ENCODE data around the gene AGER. TPM values are rescaled to one million over a fixed set of nuclear protein-coding genes. Genes with fewer than 3 reads are reported as not detected.
"Not testable (repeated sequence)": the region's sequence is repeated elsewhere in the genome, so short reads cannot be mapped to it uniquely, and the experiment has no call there.

The AGER gene
- total and polyA plus RNA-seq, 2 experiments from 2014 or later: 4.8 to 13.5 TPM

DNA sequence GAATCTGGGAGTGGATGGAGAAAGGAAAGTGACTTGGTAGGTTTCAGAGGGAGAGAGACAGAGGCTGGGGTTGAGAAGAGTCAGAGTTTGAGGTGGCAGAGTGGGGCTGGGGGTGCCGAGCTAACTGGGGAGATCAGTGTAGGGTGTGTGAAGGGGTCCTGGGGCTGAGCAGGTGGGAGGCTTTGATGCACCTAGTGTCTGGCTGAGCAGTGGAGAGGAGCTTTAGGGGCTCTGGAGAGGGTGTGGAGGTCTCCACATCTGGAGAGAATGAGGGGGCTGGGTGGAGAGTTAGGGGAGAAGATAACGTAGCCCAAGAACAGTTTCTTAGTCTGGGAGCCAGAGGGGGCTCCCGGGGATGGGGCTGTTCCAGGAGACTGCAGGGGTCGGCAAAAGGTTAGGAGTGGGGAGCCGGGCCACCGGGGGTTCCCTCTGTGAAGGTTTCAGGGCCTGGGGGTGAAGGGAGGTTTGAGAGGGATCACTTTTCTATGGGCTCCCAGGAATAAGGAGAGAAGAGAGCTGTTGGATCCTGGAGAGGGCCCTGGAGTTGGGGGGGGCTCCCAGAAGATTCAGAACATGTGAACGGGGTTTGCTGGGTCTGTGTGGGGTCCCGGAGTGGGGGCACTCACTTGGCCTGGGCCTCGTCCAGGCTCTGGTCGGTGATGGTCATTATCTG is 5.2 kb upstream of the AGER start:
- Histone ChIP-seq H3K27me3 (no peaks in the 10 kb centered on the region), H3K36me3 (peaks cover 15% of the 10 kb centered on the region), H3K27ac (peak overlapping the region; percentile 97), H3K4me1 (ENCODE audit: low read depth) (peaks cover 4% of the 10 kb centered on the region), H3K4me3 (peak overlapping the region; percentile 80), H3K9me3 (ENCODE audit: low read depth) (no peaks in the 10 kb centered on the region)
- no peak for DNase-seq (ENCODE audit: low read depth in 1 of 2, low spot score in 1 of 2)
- TF ChIP-seq, protein P1, sequence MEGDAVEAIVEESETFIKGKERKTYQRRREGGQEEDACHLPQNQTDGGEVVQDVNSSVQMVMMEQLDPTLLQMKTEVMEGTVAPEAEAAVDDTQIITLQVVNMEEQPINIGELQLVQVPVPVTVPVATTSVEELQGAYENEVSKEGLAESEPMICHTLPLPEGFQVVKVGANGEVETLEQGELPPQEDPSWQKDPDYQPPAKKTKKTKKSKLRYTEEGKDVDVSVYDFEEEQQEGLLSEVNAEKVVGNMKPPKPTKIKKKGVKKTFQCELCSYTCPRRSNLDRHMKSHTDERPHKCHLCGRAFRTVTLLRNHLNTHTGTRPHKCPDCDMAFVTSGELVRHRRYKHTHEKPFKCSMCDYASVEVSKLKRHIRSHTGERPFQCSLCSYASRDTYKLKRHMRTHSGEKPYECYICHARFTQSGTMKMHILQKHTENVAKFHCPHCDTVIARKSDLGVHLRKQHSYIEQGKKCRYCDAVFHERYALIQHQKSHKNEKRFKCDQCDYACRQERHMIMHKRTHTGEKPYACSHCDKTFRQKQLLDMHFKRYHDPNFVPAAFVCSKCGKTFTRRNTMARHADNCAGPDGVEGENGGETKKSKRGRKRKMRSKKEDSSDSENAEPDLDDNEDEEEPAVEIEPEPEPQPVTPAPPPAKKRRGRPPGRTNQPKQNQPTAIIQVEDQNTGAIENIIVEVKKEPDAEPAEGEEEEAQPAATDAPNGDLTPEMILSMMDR (IDR thresholded peaks at IDR 0.05; ENCODE audit: low read depth, low read length): no peak

DNA sequence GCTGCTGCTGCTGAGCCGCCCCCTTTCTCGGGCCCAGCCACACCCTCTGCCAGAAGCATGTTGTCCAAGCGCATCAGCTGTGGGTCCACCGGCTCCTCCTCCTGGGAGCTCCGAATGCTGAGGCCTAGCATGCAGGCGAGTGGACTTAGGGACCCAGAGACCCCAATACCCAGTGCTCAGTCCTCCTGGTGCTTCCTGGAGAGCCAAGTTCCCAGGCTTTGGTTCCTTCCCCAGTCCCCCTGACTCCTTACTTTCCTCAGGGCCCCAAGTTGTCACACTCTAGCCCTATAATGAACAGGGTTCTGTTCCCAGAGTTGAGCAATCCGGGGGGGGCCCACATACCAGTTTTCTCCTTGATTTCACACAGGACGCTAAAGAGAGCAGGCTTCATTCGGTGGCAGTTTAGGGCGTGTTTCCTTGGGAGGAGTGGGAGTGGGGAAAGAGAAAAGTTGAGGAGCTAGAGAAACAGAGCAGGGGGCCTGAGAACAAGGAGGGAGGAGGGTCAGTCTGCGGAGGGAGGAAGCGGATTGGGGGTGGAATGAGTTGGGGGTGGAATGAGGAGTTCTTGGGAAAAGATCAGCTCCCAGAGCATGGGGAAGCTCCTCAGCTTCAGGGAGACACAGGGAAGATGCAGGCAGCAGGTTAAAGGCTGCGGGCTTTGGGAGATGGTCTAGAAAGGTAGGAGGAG is 4.5 kb upstream of the AGER start:
- peak overlapping the region; percentile 97 for H3K27ac ChIP-seq
- H3K9me3 ChIP-seq (ENCODE audit: low read depth): no peaks in the 10 kb centered on the region
- peak overlapping the region; percentile 80 for H3K4me3 ChIP-seq
- TF ChIP-seq, protein P1 (IDR thresholded peaks at IDR 0.05; ENCODE audit: low read depth, low read length): no peak
- H3K27me3 ChIP-seq: no peaks in the 10 kb centered on the region
- H3K36me3 ChIP-seq: peaks cover 15% of the 10 kb centered on the region
- peak in 1 of 2 donors; percentile 39 for DNase-seq (ENCODE audit: low read depth in 1 of 2, low spot score in 1 of 2)
- H3K4me1 ChIP-seq (ENCODE audit: low read depth): peaks cover 4% of the 10 kb centered on the region

DNA sequence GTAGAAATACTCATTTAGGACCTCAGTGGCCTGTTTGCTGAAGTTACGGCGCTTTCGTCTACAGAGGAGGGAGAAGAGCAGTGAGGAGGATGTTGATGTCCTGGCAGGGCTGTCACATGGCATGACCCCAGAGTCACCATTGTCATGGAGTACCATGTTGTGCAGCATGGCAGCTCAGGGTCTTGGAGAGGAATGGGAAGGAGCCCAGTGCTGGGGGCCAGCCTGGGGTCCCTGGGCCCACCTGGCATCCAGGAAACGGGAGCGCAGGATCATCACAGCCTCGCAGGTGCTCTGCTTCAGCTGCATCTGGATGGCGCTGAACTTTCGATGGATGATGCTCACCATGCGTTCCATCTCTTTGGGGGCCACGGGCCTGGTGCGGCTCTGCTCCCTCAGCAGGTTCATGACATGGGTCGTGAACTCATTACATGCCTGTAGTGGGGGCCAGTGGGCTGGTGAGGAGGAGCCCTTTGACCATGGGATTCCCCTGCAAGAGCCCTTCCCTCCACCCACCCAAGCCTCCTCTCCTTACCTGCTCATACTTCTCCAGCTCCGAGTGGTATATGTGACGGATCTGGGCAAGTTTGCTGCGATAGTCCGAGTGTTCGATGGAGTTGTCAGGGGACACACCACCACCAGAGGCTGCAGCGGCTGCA is 3.8 kb upstream of the AGER start:
- not testable (repeated sequence) for DNase-seq (ENCODE audit: low read depth in 1 of 2, low spot score in 1 of 2); H3K9me3 ChIP-seq (ENCODE audit: low read depth); H3K27me3 ChIP-seq; H3K4me1 ChIP-seq (ENCODE audit: low read depth); H3K4me3 ChIP-seq
- peaks cover 15% of the 10 kb centered on the region for H3K36me3 ChIP-seq
- H3K27ac ChIP-seq: peak overlapping the region; percentile 97

DNA sequence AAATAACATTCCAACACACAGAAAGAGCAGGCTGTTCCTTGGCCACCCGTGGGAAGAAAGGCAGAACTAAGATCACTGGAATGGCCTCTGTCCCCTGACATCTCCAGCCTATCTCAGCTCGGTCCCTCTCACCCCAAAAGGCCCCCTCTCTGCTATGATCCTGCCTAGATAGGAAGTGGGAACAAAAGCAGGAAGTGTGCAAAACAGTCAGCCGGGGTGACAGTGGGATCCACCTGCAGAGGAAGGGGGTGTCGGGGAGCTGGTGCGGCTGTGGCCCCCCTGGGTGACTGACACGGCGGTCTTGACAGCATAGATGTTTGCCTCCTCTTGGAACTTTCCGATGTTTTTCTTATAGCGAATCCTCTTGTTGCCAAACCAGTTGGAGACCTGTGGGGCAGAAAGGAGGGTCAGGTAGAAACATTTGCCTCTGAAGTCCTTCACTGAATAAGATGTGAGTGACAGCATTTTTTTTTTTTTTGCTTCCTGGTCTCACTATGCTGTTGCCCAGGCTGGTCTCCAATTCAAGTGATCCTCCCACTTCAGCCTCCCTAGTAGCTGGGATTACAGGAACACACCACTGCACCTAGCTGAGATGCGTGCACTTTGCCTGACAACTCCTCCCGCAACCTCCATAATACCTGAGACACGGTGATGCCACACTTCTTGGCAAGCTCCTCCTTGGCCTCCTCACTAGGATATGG is 3.1 kb upstream of the AGER start:
- DNase-seq (ENCODE audit: low read depth in 1 of 2, low spot score in 1 of 2): no peak
- peak overlapping the region; percentile 76 for H3K27ac ChIP-seq

GRCh38 chr6:32186151-32186840 is 2.2 kb upstream of the AGER start:
- H3K9me3 ChIP-seq (ENCODE audit: low read depth); H3K4me3 ChIP-seq; DNase-seq (ENCODE audit: low read depth in 1 of 2, low spot score in 1 of 2); H3K4me1 ChIP-seq (ENCODE audit: low read depth); H3K27me3 ChIP-seq: not testable (repeated sequence)
- Histone ChIP-seq H3K27ac (peak overlapping the region; percentile 76), H3K36me3 (peaks cover 15% of the 10 kb centered on the region)

More for the DNA sequence above, 3.1 kb upstream of the AGER start:
- Histone ChIP-seq H3K36me3 (peaks cover 15% of the 10 kb centered on the region), H3K4me3 (no peak overlapping the region), H3K9me3 (ENCODE audit: low read depth) (no peaks in the 10 kb centered on the region), H3K27me3 (no peaks in the 10 kb centered on the region), H3K4me1 (ENCODE audit: low read depth) (peaks cover 4% of the 10 kb centered on the region)
- TF ChIP-seq, protein P1 (IDR thresholded peaks at IDR 0.05; ENCODE audit: low read depth, low read length): no peak

DNA sequence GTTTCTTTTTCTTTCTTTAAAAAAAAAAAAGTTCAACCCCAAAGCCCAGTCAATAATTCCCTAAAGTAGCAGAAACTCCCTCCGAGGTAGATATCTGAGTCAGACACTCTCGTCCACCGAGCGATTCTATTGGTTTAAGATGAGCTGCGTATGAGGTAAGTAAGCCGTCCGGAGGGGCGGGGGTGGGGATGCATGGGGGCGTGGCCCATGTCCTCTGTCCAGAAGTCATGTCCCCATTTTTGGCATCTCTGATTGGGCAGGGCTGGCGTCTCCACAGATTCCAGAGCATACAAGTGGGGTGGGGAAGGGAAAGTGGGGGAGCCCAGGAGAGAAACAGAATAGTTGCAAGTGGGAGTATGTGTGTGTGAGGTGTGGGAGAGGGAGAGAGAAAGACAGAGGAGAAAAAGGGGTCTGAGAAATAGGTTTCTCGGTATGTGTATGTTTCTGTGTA is 1.7 kb upstream of the AGER start:
- H3K36me3 ChIP-seq: peaks cover 15% of the 10 kb centered on the region
- not testable (repeated sequence) for H3K4me3 ChIP-seq; H3K9me3 ChIP-seq (ENCODE audit: low read depth); H3K4me1 ChIP-seq (ENCODE audit: low read depth); H3K27me3 ChIP-seq
- peak; percentile 74 to 93 for DNase-seq (ENCODE audit: low read depth in 1 of 2, low spot score in 1 of 2)
- H3K27ac ChIP-seq: peak overlapping the region; percentile 76

Data from cardiac muscle cell (in vitro differentiated cells and primary cell).